AML-193 (cell line): ENCODE data around the gene CFAP54.

Experiments
- DNase-seq, 2 experiments: peaks; one replicate each; lab custom pipeline; 2025; lab: John Stamatoyannopoulos, UW

The CFAP54 gene

GRCh38 chr12:96828169-96828789 lies 338.9 kb downstream of the CFAP54 start:
- DNase-seq = no peak

- DNase-seq = no peak
These were observed 340.0 kb downstream of the CFAP54 start for GRCh38 chr12:96829354-96829753.

- DNase-seq = no peak
These were observed 342.0 kb downstream of the CFAP54 start for GRCh38 chr12:96831346-96831745.

- DNase-seq = no peak
These were observed 356.9 kb downstream of the CFAP54 start for GRCh38 chr12:96846293-96846692.

GRCh38 chr12:96850676-96851075 lies 361.3 kb downstream of the CFAP54 start:
- no peak for DNase-seq

- DNase-seq = no peak
These were observed 368.8 kb downstream of the CFAP54 start for GRCh38 chr12:96858162-96858561.

GRCh38 chr12:96861656-96862055 lies 372.3 kb downstream of the CFAP54 start:
- DNase-seq = no peak

GRCh38 chr12:96862326-96862725 lies 372.9 kb downstream of the CFAP54 start:
- DNase-seq = no peak

- no peak for DNase-seq
These were observed 375.0 kb downstream of the CFAP54 start for GRCh38 chr12:96864335-96864734.

GRCh38 chr12:96866801-96867590 lies 377.6 kb downstream of the CFAP54 start:
- no peak for DNase-seq

- DNase-seq = no peak
These were observed 381.6 kb downstream of the CFAP54 start for GRCh38 chr12:96870946-96871345.

GRCh38 chr12:96872961-96873360 lies 383.6 kb downstream of the CFAP54 start:
- no peak for DNase-seq

- no peak for DNase-seq
These were observed 384.8 kb downstream of the CFAP54 start for GRCh38 chr12:96874211-96874610.

GRCh38 chr12:96876966-96877365 lies 387.6 kb downstream of the CFAP54 start:
- no peak for DNase-seq

- DNase-seq = no peak
These were observed 389.3 kb downstream of the CFAP54 start for GRCh38 chr12:96878704-96879103.

- DNase-seq = no peak
These were observed 389.9 kb downstream of the CFAP54 start for GRCh38 chr12:96879301-96879700.

- no peak for DNase-seq
These were observed 390.8 kb downstream of the CFAP54 start for GRCh38 chr12:96880220-96880619.

- no peak for DNase-seq
These were observed 392.2 kb downstream of the CFAP54 start for GRCh38 chr12:96881608-96882007.

GRCh38 chr12:96882862-96883261 lies 393.5 kb downstream of the CFAP54 start:
- DNase-seq = no peak

GRCh38 chr12:96883571-96883970 lies 394.2 kb downstream of the CFAP54 start:
- DNase-seq = no peak

GRCh38 chr12:96886998-96887677 lies 397.8 kb downstream of the CFAP54 start:
- no peak for DNase-seq

- no peak for DNase-seq
These were observed 400.0 kb downstream of the CFAP54 start for GRCh38 chr12:96889273-96889933.

GRCh38 chr12:96890331-96890730 lies 401.0 kb downstream of the CFAP54 start:
- DNase-seq = no peak
